ENCODE data around the gene TAF4.

TAF4 gene

DNA sequence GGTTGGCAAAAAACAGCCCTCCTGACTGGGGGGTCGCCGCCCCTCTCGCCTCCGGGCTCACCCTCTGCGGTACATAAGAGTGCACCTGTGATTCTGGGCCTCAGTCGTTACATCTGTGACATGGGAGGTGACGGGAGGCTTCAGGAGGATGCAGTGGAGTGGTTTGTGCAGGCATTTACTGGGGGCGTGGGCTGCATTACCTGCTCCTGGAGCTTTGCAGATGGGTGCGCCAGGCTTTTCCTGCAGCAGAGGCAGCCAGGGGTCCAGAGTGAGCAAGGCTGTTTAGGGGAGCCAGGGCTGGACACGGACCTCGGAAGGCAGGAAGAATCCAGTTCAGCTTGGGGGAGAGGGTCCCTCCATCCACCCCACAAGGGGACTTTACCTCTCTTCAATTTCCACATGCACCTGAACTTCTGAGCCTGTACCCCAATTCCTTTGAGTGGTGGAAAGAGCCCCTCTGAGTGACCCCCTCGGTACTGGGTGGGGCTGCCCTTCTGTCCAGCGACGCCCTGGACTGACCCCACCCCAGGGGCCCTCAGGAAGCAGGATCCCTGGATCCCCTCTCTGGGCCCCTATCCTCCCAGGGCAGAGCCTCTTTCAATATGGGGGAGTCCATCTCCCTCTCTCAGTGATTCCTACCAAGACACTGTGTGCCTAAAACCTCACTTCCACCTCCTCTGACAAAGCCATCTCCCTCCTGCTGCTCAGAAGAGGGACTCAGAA lies 134.0 kb downstream of the TAF4 start:
- CTCF ChIA-PET = no interaction called here
- no peak overlapping the region for H3K4me3 ChIP-seq (ENCODE audit: low read depth, low read length)
- TF ChIP-seq CTCF (IDR thresholded peaks at IDR 0.05; ENCODE audit: insufficient read depth, low read length, missing control alignments) = no peak
- POLR2A ChIA-PET = no interaction called here
- no peak for DNase-seq (ENCODE audit: low read depth, low spot score)

- TF ChIP-seq CTCF (IDR thresholded peaks at IDR 0.05; ENCODE audit: insufficient read depth, low read length, missing control alignments) = no peak
- CTCF ChIA-PET = no interaction called here
- no peak for DNase-seq (ENCODE audit: low read depth, low spot score)
- POLR2A ChIA-PET = no interaction called here
- no peak overlapping the region for H3K4me3 ChIP-seq (ENCODE audit: low read depth, low read length)
These were observed 134.8 kb downstream of the TAF4 start for GRCh38 chr20:61930776-61931475.

- no peak overlapping the region for H3K4me3 ChIP-seq (ENCODE audit: low read depth, low read length)
- TF ChIP-seq CTCF (IDR thresholded peaks at IDR 0.05; ENCODE audit: insufficient read depth, low read length, missing control alignments) = no peak
- no peak for DNase-seq (ENCODE audit: low read depth, low spot score)
- ChIA-PET CTCF (no interaction called here), POLR2A (no interaction called here)
These were observed 135.6 kb downstream of the TAF4 start for GRCh38 chr20:61929971-61930666.

- POLR2A ChIA-PET = no interaction called here
- CTCF ChIA-PET = no interaction called here
- no peak for TF ChIP-seq CTCF (IDR thresholded peaks at IDR 0.05; ENCODE audit: insufficient read depth, low read length, missing control alignments)
- no peak overlapping the region for H3K4me3 ChIP-seq (ENCODE audit: low read depth, low read length)
- no peak for DNase-seq (ENCODE audit: low read depth, low spot score)
These were observed 136.1 kb downstream of the TAF4 start for GRCh38 chr20:61929561-61929960.

GRCh38 chr20:61927826-61928541 lies 137.7 kb downstream of the TAF4 start:
- TF ChIP-seq CTCF (IDR thresholded peaks at IDR 0.05; ENCODE audit: insufficient read depth, low read length, missing control alignments) = no peak
- H3K4me3 ChIP-seq (ENCODE audit: low read depth, low read length) = no peak overlapping the region
- ChIA-PET CTCF (no interaction called here), POLR2A (no interaction called here)
- no peak for DNase-seq (ENCODE audit: low read depth, low spot score)
